ENCODE results near the gene CPNE9. TPM values are rescaled to one million over a fixed set of nuclear protein-coding genes. Genes with fewer than 3 reads are reported as not detected.

The CPNE9 gene
- total RNA-seq, 1 donor from 2014 or later, result 0.69 TPM

GRCh38 chr3:9675736-9676290 lies 27.8 kb upstream of the CPNE9 start:
- H3K4me1 Mint-ChIP-seq (ENCODE audit: low read depth), result no peaks in the 10 kb centered on the region
- H3K9me3 Mint-ChIP-seq (ENCODE audit: low read depth), result no peaks in the 10 kb centered on the region
- no peak for DNase-seq (ENCODE audit: low spot score, unreplicated experiment)
- peaks cover 8% of the 10 kb centered on the region for H3K36me3 Mint-ChIP-seq (ENCODE audit: insufficient read depth)
- no peaks in the 10 kb centered on the region for H3K27me3 Mint-ChIP-seq
- no peak for TF ChIP-seq CTCF (IDR thresholded peaks at IDR 0.05; ENCODE audit: unreplicated experiment)
- H3K4me3 Mint-ChIP-seq (ENCODE audit: low read depth), result no peak overlapping the region
- no peak overlapping the region for H3K27ac Mint-ChIP-seq

DNA sequence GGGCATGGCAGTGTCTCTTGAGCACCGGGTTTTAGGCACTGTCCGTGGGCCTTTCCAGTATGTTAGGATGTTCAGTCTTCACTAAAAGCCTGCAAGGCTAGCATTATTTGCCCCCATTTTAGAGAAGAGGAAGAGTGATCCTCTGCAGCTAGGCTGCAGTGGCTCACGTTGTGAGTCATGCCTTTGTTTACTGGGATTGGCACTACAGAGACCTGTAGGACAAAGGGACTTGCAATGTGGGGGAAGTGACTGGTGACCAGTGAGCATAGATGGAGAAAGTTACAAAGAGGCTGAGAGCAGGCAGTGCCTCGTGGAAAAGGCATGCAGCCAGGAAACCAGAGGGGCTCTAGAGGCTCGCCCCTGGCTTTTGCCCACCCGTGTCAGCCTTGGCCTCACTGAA lies 26.8 kb upstream of the CPNE9 start:
- H3K27ac Mint-ChIP-seq, result no peak overlapping the region
- H3K4me3 Mint-ChIP-seq (ENCODE audit: low read depth), result no peak overlapping the region
- H3K4me1 Mint-ChIP-seq (ENCODE audit: low read depth), result no peaks in the 10 kb centered on the region

DNA sequence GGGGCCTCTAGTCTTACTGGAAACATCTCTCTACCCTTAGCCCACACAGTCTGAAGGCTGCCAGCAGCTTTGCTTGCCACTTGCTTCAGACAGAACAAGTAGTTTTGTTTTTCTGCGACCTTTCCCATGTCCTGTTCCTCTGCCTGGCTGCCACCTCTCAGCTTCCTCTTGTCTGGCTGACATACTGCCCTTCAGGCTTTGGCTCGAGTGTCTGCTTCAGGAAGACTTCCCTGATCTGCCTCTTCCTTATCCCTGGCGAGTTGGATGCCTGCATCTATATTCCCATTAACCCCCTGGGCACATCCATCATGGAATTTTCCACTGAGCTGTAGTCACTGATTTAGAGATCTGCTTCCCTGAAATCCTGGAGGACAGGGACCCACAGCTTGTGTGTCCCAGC lies 25.1 kb upstream of the CPNE9 start:
- Mint-ChIP-seq H3K4me1 (ENCODE audit: low read depth) (no peaks in the 10 kb centered on the region), H3K4me3 (ENCODE audit: low read depth) (no peak overlapping the region), H3K27ac (no peak overlapping the region), H3K9me3 (ENCODE audit: low read depth) (no peaks in the 10 kb centered on the region), H3K27me3 (no peaks in the 10 kb centered on the region), H3K36me3 (ENCODE audit: insufficient read depth) (peaks cover 9% of the 10 kb centered on the region)
- DNase-seq (ENCODE audit: low spot score, unreplicated experiment), result no peak
- TF ChIP-seq CTCF (IDR thresholded peaks at IDR 0.05; ENCODE audit: unreplicated experiment), result no peak

More for the DNA sequence above, 26.8 kb upstream of the CPNE9 start:
- peaks cover 8% of the 10 kb centered on the region for H3K36me3 Mint-ChIP-seq (ENCODE audit: insufficient read depth)
- no peaks in the 10 kb centered on the region for H3K27me3 Mint-ChIP-seq
- no peak for TF ChIP-seq CTCF (IDR thresholded peaks at IDR 0.05; ENCODE audit: unreplicated experiment)
- DNase-seq (ENCODE audit: low spot score, unreplicated experiment), result no peak
- no peaks in the 10 kb centered on the region for H3K9me3 Mint-ChIP-seq (ENCODE audit: low read depth)

DNA sequence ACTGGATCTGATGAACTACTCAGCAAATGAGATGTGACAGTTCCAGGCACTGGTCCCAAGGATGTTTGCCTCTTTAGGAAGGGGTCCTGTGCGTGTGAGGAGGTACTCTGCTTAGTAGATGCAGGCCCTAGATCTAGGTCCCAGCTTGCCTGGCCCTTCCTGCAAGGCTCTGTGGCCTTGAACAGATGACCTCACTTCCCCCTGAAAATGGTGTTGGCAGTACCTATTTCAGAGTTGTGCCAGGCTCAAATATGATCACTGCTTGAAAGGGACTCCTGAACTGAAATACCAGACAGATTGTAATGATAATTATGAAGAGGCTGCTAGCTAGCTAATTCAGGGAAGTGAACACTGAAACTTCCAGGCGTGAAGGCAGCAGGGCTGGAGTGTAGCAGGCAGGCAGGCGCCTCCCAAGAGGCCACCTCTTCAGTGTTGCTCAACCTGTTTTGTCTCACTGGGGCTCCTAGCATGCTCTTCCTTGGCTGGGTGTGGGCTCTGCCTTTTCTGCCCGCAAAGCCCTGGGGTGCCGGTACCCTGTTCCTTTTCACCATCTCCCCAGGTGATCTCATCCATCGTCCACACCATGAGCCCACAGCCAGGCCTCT lies 24.1 kb upstream of the CPNE9 start:
- Mint-ChIP-seq H3K27ac (no peak overlapping the region), H3K36me3 (ENCODE audit: insufficient read depth) (peaks cover 7% of the 10 kb centered on the region), H3K4me1 (ENCODE audit: low read depth) (no peaks in the 10 kb centered on the region), H3K4me3 (ENCODE audit: low read depth) (no peak overlapping the region), H3K9me3 (ENCODE audit: low read depth) (no peaks in the 10 kb centered on the region), H3K27me3 (no peaks in the 10 kb centered on the region)
- no peak for TF ChIP-seq CTCF (IDR thresholded peaks at IDR 0.05; ENCODE audit: unreplicated experiment)
- DNase-seq (ENCODE audit: low spot score, unreplicated experiment), result no peak

GRCh38 chr3:9681011-9681722 lies 22.5 kb upstream of the CPNE9 start:
- Mint-ChIP-seq H3K4me3 (ENCODE audit: low read depth) (no peak overlapping the region), H3K27ac (no peak overlapping the region), H3K9me3 (ENCODE audit: low read depth) (no peaks in the 10 kb centered on the region), H3K27me3 (no peaks in the 10 kb centered on the region), H3K4me1 (ENCODE audit: low read depth) (no peaks in the 10 kb centered on the region), H3K36me3 (ENCODE audit: insufficient read depth) (peaks cover 11% of the 10 kb centered on the region)
- TF ChIP-seq CTCF (IDR thresholded peaks at IDR 0.05; ENCODE audit: unreplicated experiment), result no peak
- DNase-seq (ENCODE audit: low spot score, unreplicated experiment), result no peak

All from progenitor cell of endocrine pancreas (in vitro differentiated cells).